Activated T-cell treated with anti-CD3 and anti-CD28 coated beads, Interleukin-2, amount 50 U/mL, for 4 hours (primary cell): ENCODE measurements around the gene MALAT1. TPM values are rescaled to one million over a fixed set of nuclear protein-coding genes. Genes with fewer than 3 reads are reported as not detected.
A peak's percentile ranks its signal among the peaks of the same experiment; 100 is the strongest.
"Not testable (repeated sequence)": the region's sequence is repeated elsewhere in the genome, so short reads cannot be mapped to it uniquely, and the experiment has no call there.

Experiments used
- ATAC-seq, 2 donors: fragments of 200-7000 bp; cut with Tn5 transposase; one replicate each; pipeline ENCODE4 v1.10.0; 2021
- DNase-seq: peaks from one replicate; pipeline ENCODE4 v3.0.0-alpha.2; 2020
- H3K27me3 Mint-ChIP-seq: one replicate; pipeline ENCODE4 v1.8.0; 2021; ENCODE audit warnings: low read depth, mixed read lengths
- H3K36me3 Mint-ChIP-seq: one replicate; pipeline ENCODE4 v1.8.0; 2022; ENCODE audit warnings: mixed read lengths; ENCODE audit not compliant: insufficient read depth
- H3K4me1 Mint-ChIP-seq: one replicate; pipeline ENCODE4 v1.8.0; 2021; ENCODE audit warnings: low read depth, mixed read lengths
- H3K4me3 Mint-ChIP-seq: one replicate; pipeline ENCODE4 v1.8.0; 2021; ENCODE audit warnings: mild to moderate bottlenecking, moderate library complexity, mixed read lengths
- H3K9me3 Mint-ChIP-seq: one replicate; pipeline ENCODE4 v1.8.0; 2021; ENCODE audit warnings: mixed read lengths
- total RNA-seq, 3 donors: library from RNA; stranded (reverse); gene quantifications; one replicate each; pipeline ENCODE4 v1.2.1, GENCODE V29; 2021

Gene MALAT1
- total RNA-seq, result 1,000 to 10,000 TPM; 3,100 to 4,455 (median 3,753) TPM

GRCh38 chr11:65498977-65499712 is at the start of gene MALAT1:
MALAT1 (plus strand) TSS chr11:65499045.
- Mint-ChIP-seq H3K4me3 (no peak within 1 kb of the TSS), H3K27me3 (no peaks in the 10 kb centered on the region), H3K4me1 (peaks cover 25% of the 10 kb centered on the region), H3K9me3 (no peaks in the 10 kb centered on the region), H3K36me3 (peaks cover 7% of the 10 kb centered on the region)
- DNase-seq, result peak; percentile 94
- ATAC-seq, result peak in 1 of 2 donors; percentile 19

DNA sequence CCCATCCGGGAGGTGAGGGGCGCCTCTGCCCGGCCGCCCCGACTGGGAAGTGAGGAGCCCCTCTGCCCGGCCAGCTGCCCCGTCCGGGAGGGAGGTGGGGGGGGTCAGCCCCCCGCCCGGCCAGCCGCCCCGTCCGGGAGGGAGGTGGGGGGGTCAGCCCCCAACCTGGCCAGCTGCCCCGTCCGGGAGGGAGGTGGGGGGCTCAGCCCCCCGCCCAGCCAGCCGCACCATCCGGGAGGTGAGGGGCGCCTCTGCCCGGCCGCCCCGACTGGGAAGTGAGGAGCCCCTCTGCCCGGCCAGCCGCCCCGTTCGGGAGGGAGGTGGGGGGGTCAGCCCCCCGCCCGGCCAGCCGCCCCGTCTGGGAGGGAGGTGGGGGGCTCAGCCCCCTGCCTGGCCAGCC is 47.5 kb upstream of the MALAT1 start:
- not testable (repeated sequence) for H3K36me3 Mint-ChIP-seq

GRCh38 chr11:65452259-65452658 is 46.6 kb upstream of the MALAT1 start:
- not testable (repeated sequence) for ATAC-seq, DNase-seq, H3K36me3 Mint-ChIP-seq, H3K9me3 Mint-ChIP-seq, H3K27me3 Mint-ChIP-seq, H3K4me3 Mint-ChIP-seq
- peaks cover 32% of the 10 kb centered on the region for H3K4me1 Mint-ChIP-seq

More for the DNA sequence above, 47.5 kb upstream of the MALAT1 start:
- not testable (repeated sequence) for H3K4me3 Mint-ChIP-seq, DNase-seq, ATAC-seq, H3K27me3 Mint-ChIP-seq, H3K9me3 Mint-ChIP-seq
- H3K4me1 Mint-ChIP-seq, result peaks cover 30% of the 10 kb centered on the region

- Mint-ChIP-seq H3K4me3 (peak overlapping the region; percentile 42), H3K36me3 (no peaks in the 10 kb centered on the region), H3K27me3 (no peaks in the 10 kb centered on the region), H3K9me3 (no peaks in the 10 kb centered on the region), H3K4me1 (peaks cover 33% of the 10 kb centered on the region)
- ATAC-seq, result peak in 1 of 2 donors; percentile 49
- no peak for DNase-seq
These were observed 45.9 kb upstream of the MALAT1 start for GRCh38 chr11:65452806-65453490.

DNA sequence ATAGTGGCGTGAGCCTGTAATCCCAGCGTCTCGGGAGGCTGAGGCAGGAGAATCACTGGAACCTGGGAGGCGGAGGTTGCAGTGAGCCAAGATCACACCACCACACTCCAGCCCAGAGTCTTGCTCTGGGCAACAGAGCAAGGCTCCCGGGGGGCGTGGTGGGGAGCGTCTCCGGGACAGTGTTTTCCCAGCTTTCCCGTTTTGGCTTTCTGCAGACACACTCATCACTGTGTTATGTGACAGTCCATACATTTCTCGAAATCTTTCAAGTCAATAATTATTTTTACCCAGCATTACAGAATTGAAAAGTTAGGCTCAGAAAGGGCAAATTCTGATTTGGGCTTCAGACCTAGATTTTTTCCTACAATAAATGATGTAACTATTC is 44.5 kb upstream of the MALAT1 start:
- DNase-seq (no peak), ATAC-seq (no peak)
- Mint-ChIP-seq H3K9me3 (no peaks in the 10 kb centered on the region), H3K4me3 (peak overlapping the region; percentile 90), H3K27me3 (no peaks in the 10 kb centered on the region), H3K36me3 (no peaks in the 10 kb centered on the region), H3K4me1 (peaks cover 28% of the 10 kb centered on the region)

DNA sequence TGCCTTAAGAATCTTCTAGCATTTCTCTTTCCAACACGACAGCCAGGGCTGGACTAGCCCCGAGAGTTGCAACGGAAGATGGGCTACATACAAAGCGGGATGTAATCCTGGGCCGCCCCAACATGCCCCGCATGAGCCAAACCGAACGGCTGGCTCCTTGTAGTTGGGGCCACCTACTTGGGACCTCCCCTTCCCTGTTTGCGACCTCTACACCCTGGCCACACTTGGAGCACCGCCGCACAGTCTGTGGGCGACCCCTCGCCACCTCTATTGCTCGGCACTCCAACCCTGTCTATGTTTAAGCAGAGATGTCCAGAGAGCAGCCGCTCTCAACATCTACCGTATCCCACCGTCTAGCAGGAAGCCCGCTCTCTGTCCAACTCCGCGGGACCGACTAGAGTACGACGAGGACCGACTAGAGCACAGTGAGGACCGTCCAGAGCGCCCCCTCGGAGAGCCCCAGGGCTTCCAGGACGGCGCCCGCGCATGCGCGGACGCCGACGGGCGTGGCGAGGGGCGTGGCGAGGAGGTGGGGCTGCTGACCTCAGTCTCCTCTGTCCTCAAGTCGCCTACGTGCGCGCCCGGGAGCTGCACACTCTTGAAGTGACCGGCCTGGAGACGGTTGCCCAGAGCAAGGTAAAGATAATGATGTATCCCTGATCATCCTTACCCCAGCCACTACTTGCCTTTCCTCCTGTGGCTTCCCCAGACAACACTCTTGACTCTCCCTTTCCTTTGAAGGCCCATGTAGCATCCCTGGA is 44.0 kb upstream of the MALAT1 start:
- H3K4me3 Mint-ChIP-seq, result peak overlapping the region; percentile 90
- H3K9me3 Mint-ChIP-seq, result no peaks in the 10 kb centered on the region
- ATAC-seq (peak; percentile 92 to 95), DNase-seq (peak; percentile 75)
- H3K4me1 Mint-ChIP-seq, result peaks cover 28% of the 10 kb centered on the region
- no peaks in the 10 kb centered on the region for H3K27me3 Mint-ChIP-seq
- no peaks in the 10 kb centered on the region for H3K36me3 Mint-ChIP-seq

DNA sequence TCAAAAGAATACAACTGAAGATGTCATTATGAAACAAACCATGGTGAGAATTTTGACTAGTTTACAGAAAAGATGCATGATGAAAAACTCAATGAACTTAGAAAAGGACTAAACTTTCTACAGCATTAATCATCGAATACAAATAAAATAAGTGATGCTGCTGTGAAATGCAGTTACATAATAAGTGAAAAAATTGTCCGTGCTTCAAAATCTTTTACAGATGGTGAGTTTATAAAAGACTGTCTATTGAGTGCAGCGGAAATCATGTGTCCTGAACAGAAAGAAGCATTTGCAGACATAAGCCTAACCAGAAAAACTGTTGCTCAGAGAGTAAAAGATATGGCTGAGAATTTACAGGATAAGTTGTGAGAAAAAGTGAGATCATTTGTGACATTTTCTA is 42.4 kb upstream of the MALAT1 start:
- peak overlapping the region; percentile 34 for H3K4me3 Mint-ChIP-seq
- DNase-seq, result no peak
- no peaks in the 10 kb centered on the region for H3K9me3 Mint-ChIP-seq
- H3K4me1 Mint-ChIP-seq, result peaks cover 28% of the 10 kb centered on the region
- H3K27me3 Mint-ChIP-seq, result no peaks in the 10 kb centered on the region
- no peaks in the 10 kb centered on the region for H3K36me3 Mint-ChIP-seq
- ATAC-seq, result no peak

GRCh38 chr11:65459552-65459951 is 39.3 kb upstream of the MALAT1 start:
- ATAC-seq (no peak), DNase-seq (no peak)
- H3K4me1 Mint-ChIP-seq, result peaks cover 17% of the 10 kb centered on the region
- H3K9me3 Mint-ChIP-seq, result no peaks in the 10 kb centered on the region
- H3K36me3 Mint-ChIP-seq, result no peaks in the 10 kb centered on the region
- no peaks in the 10 kb centered on the region for H3K27me3 Mint-ChIP-seq
- no peak overlapping the region for H3K4me3 Mint-ChIP-seq

DNA sequence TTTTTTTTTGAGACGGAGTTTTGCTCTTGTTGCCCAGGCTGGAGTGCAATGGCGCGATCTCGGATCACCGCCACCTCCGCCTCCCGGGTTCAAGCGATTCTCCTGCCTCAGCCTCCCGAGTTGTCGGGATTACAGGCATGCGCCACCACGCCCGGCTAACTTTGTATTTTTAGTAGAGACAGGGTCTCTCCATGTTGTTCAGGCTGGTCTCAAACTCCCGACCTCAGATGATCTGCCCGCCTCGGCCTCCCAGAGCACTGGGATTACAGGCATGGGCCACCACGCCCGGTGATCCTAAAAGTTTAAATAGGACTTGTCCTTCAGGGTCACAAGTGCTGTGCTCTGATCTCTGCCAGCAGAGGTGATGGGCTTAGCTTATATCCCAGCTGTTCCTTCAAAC is 33.4 kb upstream of the MALAT1 start:
- not testable (repeated sequence) for H3K36me3 Mint-ChIP-seq, DNase-seq, H3K27me3 Mint-ChIP-seq, H3K4me3 Mint-ChIP-seq, H3K9me3 Mint-ChIP-seq, ATAC-seq, H3K4me1 Mint-ChIP-seq

DNA sequence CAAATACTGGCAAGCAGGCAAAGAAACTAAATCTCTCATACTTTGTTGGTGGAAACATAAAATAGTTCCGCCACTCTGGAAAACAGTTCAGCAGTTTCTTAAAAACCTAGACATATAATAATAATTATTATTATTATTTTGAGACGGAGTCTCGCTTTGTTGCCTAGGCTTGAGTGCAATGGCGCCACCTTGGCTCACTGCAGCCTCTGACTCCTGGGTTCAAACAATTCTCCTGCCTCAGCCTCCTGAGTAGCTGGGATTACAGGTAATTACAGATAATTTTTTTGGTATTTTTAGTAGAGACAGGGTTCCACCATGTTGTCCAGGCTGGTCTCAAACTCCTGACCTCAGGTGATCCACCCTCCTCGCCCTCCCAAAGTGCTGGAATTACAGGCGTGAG is 31.5 kb upstream of the MALAT1 start:
- not testable (repeated sequence) for H3K4me3 Mint-ChIP-seq, H3K9me3 Mint-ChIP-seq, H3K27me3 Mint-ChIP-seq, H3K36me3 Mint-ChIP-seq, DNase-seq, ATAC-seq
- peaks cover 24% of the 10 kb centered on the region for H3K4me1 Mint-ChIP-seq

GRCh38 chr11:65468874-65469333 is 29.9 kb upstream of the MALAT1 start:
- peaks cover 27% of the 10 kb centered on the region for H3K4me1 Mint-ChIP-seq
- ATAC-seq (peak in 1 of 2 donors; percentile 9), DNase-seq (peak; percentile 50)
- no peaks in the 10 kb centered on the region for H3K27me3 Mint-ChIP-seq
- no peaks in the 10 kb centered on the region for H3K9me3 Mint-ChIP-seq
- no peak overlapping the region for H3K4me3 Mint-ChIP-seq
- H3K36me3 Mint-ChIP-seq, result no peaks in the 10 kb centered on the region

DNA sequence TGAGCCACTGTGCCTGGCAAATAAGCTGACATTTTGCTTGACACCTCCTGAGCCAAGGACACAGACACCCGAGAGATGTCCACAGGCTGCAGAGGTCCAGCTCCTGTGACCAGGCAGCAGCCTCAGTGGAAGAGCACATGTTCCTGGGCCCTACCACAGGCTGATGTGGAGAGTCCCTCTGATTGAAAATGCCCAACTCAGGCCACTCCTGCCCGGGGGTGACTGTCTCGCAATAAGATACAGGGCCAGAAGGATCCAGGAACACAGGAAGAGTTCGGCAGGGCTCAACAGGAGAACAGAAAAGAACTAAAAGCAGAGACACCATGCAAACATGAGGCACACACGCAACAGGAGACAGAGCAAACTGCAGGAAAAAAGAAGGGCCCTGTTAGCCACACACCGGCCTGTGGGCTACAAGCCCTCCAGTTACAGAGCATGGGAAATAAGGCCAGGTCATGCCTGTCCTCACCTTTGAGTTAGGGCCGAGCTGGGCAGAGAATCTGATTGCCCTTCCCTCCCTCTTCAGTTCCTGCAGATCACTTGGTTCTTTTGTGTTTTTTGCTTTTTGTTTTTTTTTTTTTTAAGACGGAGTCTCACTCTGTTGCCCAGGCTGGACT is 28.3 kb upstream of the MALAT1 start:
- no peaks in the 10 kb centered on the region for H3K9me3 Mint-ChIP-seq
- no peak for DNase-seq
- ATAC-seq, result no peak
- no peak overlapping the region for H3K4me3 Mint-ChIP-seq
- no peaks in the 10 kb centered on the region for H3K27me3 Mint-ChIP-seq
- no peaks in the 10 kb centered on the region for H3K36me3 Mint-ChIP-seq
- H3K4me1 Mint-ChIP-seq, result peaks cover 32% of the 10 kb centered on the region

GRCh38 chr11:65471447-65471891 is 27.4 kb upstream of the MALAT1 start:
- Mint-ChIP-seq H3K9me3 (no peaks in the 10 kb centered on the region), H3K4me3 (no peak overlapping the region), H3K36me3 (no peaks in the 10 kb centered on the region), H3K27me3 (no peaks in the 10 kb centered on the region), H3K4me1 (peaks cover 37% of the 10 kb centered on the region)
- ATAC-seq, result peak in 1 of 2 donors; percentile 3
- DNase-seq, result no peak
